Activated T-helper 1 cell treated with anti-CD3 and anti-CD28 coated beads, Interleukin-12 subunit alpha, Interleukin-12 subunit beta, Interleukin-2, Interleukin-4 antibody, amounts not matched to agents 30 ng/mL and 10 ng/mL and 1 ng/mL, durations not matched to agents 14 hours and 24 hours and 36 hours (primary cell): Measurements from ENCODE around the gene MRPL39. TPM values are rescaled to one million over a fixed set of nuclear protein-coding genes. Genes with fewer than 3 reads are reported as not detected.

Source experiments
- DNase-seq: peaks from one replicate; pipeline ENCODE4 v3.0.0; 2021; ENCODE audit warnings: low spot score
- H3K27ac Mint-ChIP-seq: one replicate; pipeline ENCODE4 v1.8.0; 2021; ENCODE audit warnings: mild to moderate bottlenecking, mixed read lengths
- H3K27me3 Mint-ChIP-seq: one replicate; pipeline ENCODE4 v1.8.0; 2022; ENCODE audit warnings: mild to moderate bottlenecking, moderate library complexity, mixed read lengths; ENCODE audit not compliant: insufficient read depth
- H3K36me3 Mint-ChIP-seq: one replicate; pipeline ENCODE4 v1.8.0; 2021; ENCODE audit warnings: low read depth, mixed read lengths
- H3K4me1 Mint-ChIP-seq: one replicate; pipeline ENCODE4 v1.8.0; 2021; ENCODE audit warnings: low read depth, mixed read lengths
- H3K4me3 Mint-ChIP-seq: one replicate; pipeline ENCODE4 v1.8.0; 2021; ENCODE audit warnings: mild to moderate bottlenecking, moderate library complexity, mixed read lengths
- H3K9me3 Mint-ChIP-seq: one replicate; pipeline ENCODE4 v1.8.0; 2021; ENCODE audit warnings: mixed read lengths
- intact Hi-C: fragments of 100-400 bp; cut with micrococcal nuclease; formaldehyde crosslinking; loops from one replicate; pipeline ENCODE4 v1.15.1; 2024
- total RNA-seq: library from RNA; stranded (reverse); gene quantifications from 2 replicates; pipeline ENCODE4 v1.2.3, GENCODE V29; 2022

The MRPL39 gene
- total RNA-seq, 1 donor from 2014 or later, result 48.6 TPM

- Mint-ChIP-seq H3K27me3 (no peaks in the 10 kb centered on the region), H3K36me3 (peaks cover 77% of the 10 kb centered on the region), H3K9me3 (no peaks in the 10 kb centered on the region), H3K27ac (peak overlapping the region; percentile 97), H3K4me1 (peaks cover 82% of the 10 kb centered on the region), H3K4me3 (peak overlapping the region; percentile 83)
- no peak for DNase-seq
- intact Hi-C loops, result loop anchor here (1.0 to 10.0 kb wide), 12 partner anchors 10 to 288 kb away; no protein-coding TSS in a partner anchor
These were observed 34.4 kb downstream of the MRPL39 start for GRCh38 chr21:25572861-25573310.

GRCh38 chr21:25571726-25572121 is 35.6 kb downstream of the MRPL39 start:
- DNase-seq, result no peak
- no peaks in the 10 kb centered on the region for H3K27me3 Mint-ChIP-seq
- peak overlapping the region; percentile 77 for H3K4me3 Mint-ChIP-seq
- intact Hi-C loops, result loop anchor here (2.0 to 10.0 kb wide), 2 partner anchors 15 to 287 kb away; no protein-coding TSS in a partner anchor
- peak overlapping the region; percentile 91 for H3K27ac Mint-ChIP-seq
- peaks cover 77% of the 10 kb centered on the region for H3K36me3 Mint-ChIP-seq
- peaks cover 84% of the 10 kb centered on the region for H3K4me1 Mint-ChIP-seq
- no peaks in the 10 kb centered on the region for H3K9me3 Mint-ChIP-seq

GRCh38 chr21:25569711-25570110 is 37.6 kb downstream of the MRPL39 start:
- no peaks in the 10 kb centered on the region for H3K9me3 Mint-ChIP-seq
- DNase-seq, result no peak
- H3K36me3 Mint-ChIP-seq, result peaks cover 79% of the 10 kb centered on the region
- H3K4me3 Mint-ChIP-seq, result peak overlapping the region; percentile 79
- intact Hi-C loops, result loop anchor here (10.0 kb wide), 1 partner anchor 285 kb away; no protein-coding TSS in a partner anchor
- H3K27ac Mint-ChIP-seq, result peak overlapping the region; percentile 79
- H3K4me1 Mint-ChIP-seq, result peaks cover 85% of the 10 kb centered on the region
- H3K27me3 Mint-ChIP-seq, result no peaks in the 10 kb centered on the region

- Mint-ChIP-seq H3K4me3 (peak overlapping the region; percentile 79), H3K9me3 (no peaks in the 10 kb centered on the region), H3K36me3 (peaks cover 85% of the 10 kb centered on the region), H3K27me3 (no peaks in the 10 kb centered on the region), H3K27ac (peak overlapping the region; percentile 79), H3K4me1 (peaks cover 83% of the 10 kb centered on the region)
- no peak for DNase-seq
- intact Hi-C loops, result no loop called here
These were observed 38.2 kb downstream of the MRPL39 start for GRCh38 chr21:25569084-25569483.

- H3K36me3 Mint-ChIP-seq, result peaks cover 86% of the 10 kb centered on the region
- intact Hi-C loops, result no loop called here
- H3K27ac Mint-ChIP-seq, result peak overlapping the region; percentile 90
- peak overlapping the region; percentile 98 for H3K4me3 Mint-ChIP-seq
- H3K9me3 Mint-ChIP-seq, result no peaks in the 10 kb centered on the region
- peaks cover 80% of the 10 kb centered on the region for H3K4me1 Mint-ChIP-seq
- no peak for DNase-seq
- H3K27me3 Mint-ChIP-seq, result no peaks in the 10 kb centered on the region
These were observed 39.0 kb downstream of the MRPL39 start for GRCh38 chr21:25568246-25568645.

- Mint-ChIP-seq H3K4me1 (peaks cover 72% of the 10 kb centered on the region), H3K36me3 (peaks cover 87% of the 10 kb centered on the region), H3K27me3 (no peaks in the 10 kb centered on the region), H3K27ac (peak overlapping the region; percentile 90), H3K4me3 (peak overlapping the region; percentile 98), H3K9me3 (no peaks in the 10 kb centered on the region)
- intact Hi-C loops, result no loop called here
- DNase-seq, result no peak
These were observed 39.8 kb downstream of the MRPL39 start for GRCh38 chr21:25567472-25567871.

GRCh38 chr21:25566645-25567044 is 40.6 kb downstream of the MRPL39 start:
- H3K9me3 Mint-ChIP-seq, result no peaks in the 10 kb centered on the region

GRCh38 chr21:25565272-25566211 is 41.7 kb downstream of the MRPL39 start:
- Mint-ChIP-seq H3K27ac (peak overlapping the region; percentile 98), H3K36me3 (peaks cover 77% of the 10 kb centered on the region), H3K4me1 (peaks cover 68% of the 10 kb centered on the region), H3K4me3 (peak overlapping the region; percentile 98), H3K27me3 (no peaks in the 10 kb centered on the region), H3K9me3 (no peaks in the 10 kb centered on the region)
- intact Hi-C loops, result no loop called here
- no peak for DNase-seq

More at GRCh38 chr21:25566645-25567044, 40.6 kb downstream of the MRPL39 start:
- intact Hi-C loops, result no loop called here
- H3K36me3 Mint-ChIP-seq, result peaks cover 87% of the 10 kb centered on the region
- no peak for DNase-seq
- peaks cover 68% of the 10 kb centered on the region for H3K4me1 Mint-ChIP-seq
- H3K27me3 Mint-ChIP-seq, result no peaks in the 10 kb centered on the region
- peak overlapping the region; percentile 98 for H3K27ac Mint-ChIP-seq
- H3K4me3 Mint-ChIP-seq, result peak overlapping the region; percentile 98

- peak overlapping the region; percentile 98 for H3K4me3 Mint-ChIP-seq
- intact Hi-C loops, result no loop called here
- DNase-seq, result no peak
- H3K27ac Mint-ChIP-seq, result peak overlapping the region; percentile 98
- H3K27me3 Mint-ChIP-seq, result no peaks in the 10 kb centered on the region
- H3K4me1 Mint-ChIP-seq, result peaks cover 71% of the 10 kb centered on the region
- H3K36me3 Mint-ChIP-seq, result peaks cover 70% of the 10 kb centered on the region
- H3K9me3 Mint-ChIP-seq, result no peaks in the 10 kb centered on the region
These were observed 42.8 kb downstream of the MRPL39 start for GRCh38 chr21:25564349-25564948.

- Mint-ChIP-seq H3K36me3 (peaks cover 65% of the 10 kb centered on the region), H3K27ac (peak overlapping the region; percentile 98), H3K4me1 (peaks cover 72% of the 10 kb centered on the region), H3K27me3 (no peaks in the 10 kb centered on the region), H3K4me3 (peak overlapping the region; percentile 98), H3K9me3 (peaks cover 6% of the 10 kb centered on the region)
- DNase-seq, result peak; percentile 28
- intact Hi-C loops, result loop anchor here (1.0 kb wide), 1 partner anchor 10 kb away; no protein-coding TSS in a partner anchor
These were observed 43.7 kb downstream of the MRPL39 start for GRCh38 chr21:25563361-25564116.

- Mint-ChIP-seq H3K27ac (peak overlapping the region; percentile 98), H3K9me3 (peaks cover 10% of the 10 kb centered on the region), H3K36me3 (peaks cover 57% of the 10 kb centered on the region), H3K4me3 (peak overlapping the region; percentile 98), H3K4me1 (peaks cover 69% of the 10 kb centered on the region), H3K27me3 (no peaks in the 10 kb centered on the region)
- DNase-seq, result no peak
- intact Hi-C loops, result loop anchor here (1.0 kb wide), 4 partner anchors 11 to 141 kb away; no protein-coding TSS in a partner anchor
These were observed 44.6 kb downstream of the MRPL39 start for GRCh38 chr21:25562660-25563059.
